ENCODE data around the gene ISLR2.

GRCh38 chr15:74138642-74139041 is 8.3 kb downstream of the ISLR2 start:
- no peak for TF ChIP-seq CTCF (IDR thresholded peaks at IDR 0.05; ENCODE audit: low read depth, low read length)
- no peak for TF ChIP-seq POLR2A (IDR thresholded peaks at IDR 0.05; ENCODE audit: extremely low read depth, insufficient read length)
- no peak for TF ChIP-seq MYC (IDR thresholded peaks at IDR 0.05; ENCODE audit: low read depth, low read length)

Measured in NB4 (cell line).